ENCODE data around the gene TCEA2.
"Not testable (repeated sequence)": the region's sequence is repeated elsewhere in the genome, so short reads cannot be mapped to it uniquely, and the experiment has no call there.

TCEA2 gene

GRCh38 chr20:64111841-64112641 lies 49.0 kb downstream of the TCEA2 start:
- no peak for FAIRE-seq

GRCh38 chr20:64112691-64113443 lies 49.9 kb downstream of the TCEA2 start:
- FAIRE-seq: no peak

DNA sequence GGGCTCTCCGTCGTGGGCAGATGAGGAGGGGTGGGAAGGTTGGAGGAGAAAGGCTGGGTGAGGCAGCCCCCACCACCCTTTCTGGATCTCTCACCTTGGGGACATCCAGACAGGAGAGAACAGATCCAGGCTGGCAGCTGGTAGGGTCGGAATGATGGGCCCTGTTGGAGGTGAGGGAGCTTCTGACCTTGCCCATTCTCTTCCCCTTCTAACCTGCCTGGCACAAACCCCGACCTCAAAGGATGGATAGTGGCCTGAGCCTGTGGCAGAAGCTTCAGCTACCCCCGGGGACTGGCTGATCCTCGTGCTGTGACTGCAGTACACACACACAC lies 50.4 kb downstream of the TCEA2 start:
- FAIRE-seq: no peak

DNA sequence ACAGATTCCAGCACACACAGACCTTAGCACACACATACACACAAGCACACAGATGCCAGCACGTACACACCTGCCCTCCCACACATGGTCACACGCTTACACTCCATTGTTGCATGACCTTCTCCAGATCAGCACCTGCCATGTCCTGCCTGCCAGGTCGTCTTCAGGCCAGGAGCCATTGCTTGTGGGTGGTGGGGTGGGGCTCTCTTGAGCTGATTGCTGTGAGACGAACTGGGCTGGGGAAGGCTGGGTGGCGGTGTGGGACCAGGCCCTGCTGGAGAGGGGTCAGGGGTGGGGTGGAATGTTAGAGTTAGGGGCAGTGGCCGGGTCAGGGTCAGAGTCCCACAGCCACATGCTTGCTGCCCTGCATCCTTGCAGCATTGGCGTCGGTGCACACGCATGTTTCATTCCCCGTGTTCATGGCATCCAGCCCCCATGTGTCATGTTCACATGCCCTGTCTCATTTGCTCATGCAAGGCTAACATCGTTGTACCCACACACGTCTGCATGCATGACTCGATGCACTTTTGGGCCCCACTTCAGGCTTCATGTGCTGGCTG lies 50.9 kb downstream of the TCEA2 start:
- FAIRE-seq: no peak

- no peak for FAIRE-seq
Measured at GRCh38 chr20:64114356-64114971, 51.5 kb downstream of the TCEA2 start.

DNA sequence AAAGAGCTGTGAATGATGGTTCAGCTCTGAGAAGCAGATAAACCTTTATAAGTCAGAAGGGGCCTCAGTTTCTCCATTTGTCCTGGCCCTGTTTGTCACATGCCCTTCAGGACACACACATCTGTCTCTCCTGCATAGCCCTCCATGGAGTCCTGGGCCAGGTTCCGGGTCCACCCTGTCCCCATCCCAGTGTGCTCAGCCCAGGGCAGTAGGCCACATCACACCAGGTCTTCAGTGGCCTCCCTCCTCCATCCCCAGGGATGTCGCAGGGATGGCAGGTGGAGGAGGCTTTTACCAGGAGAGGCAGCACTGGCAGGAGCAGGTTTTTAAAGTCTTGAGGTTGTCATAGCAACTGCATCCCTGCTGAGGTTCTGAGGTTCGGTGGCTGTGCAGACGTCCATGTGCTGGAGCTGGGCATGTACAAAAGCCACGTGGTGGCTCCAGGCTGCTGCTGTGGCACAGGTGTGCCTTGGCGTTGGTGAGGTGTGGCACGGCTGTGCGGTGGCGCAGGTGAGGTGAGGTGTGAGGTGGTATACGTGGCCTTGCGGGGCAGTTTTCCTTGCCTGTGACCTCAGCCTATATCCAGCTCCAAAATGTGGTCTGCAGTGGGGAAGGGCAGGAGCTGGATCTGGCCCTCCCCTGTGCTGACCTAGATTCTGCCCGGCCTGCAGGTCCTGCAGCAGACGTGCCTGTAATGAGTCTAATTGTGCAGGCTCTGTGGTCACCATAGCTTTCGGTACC lies 52.3 kb downstream of the TCEA2 start:
- no peak for FAIRE-seq

- FAIRE-seq: no peak
Measured at GRCh38 chr20:64116016-64116415, 53.0 kb downstream of the TCEA2 start.

GRCh38 chr20:64116541-64117431 lies 53.8 kb downstream of the TCEA2 start:
- FAIRE-seq: no peak

DNA sequence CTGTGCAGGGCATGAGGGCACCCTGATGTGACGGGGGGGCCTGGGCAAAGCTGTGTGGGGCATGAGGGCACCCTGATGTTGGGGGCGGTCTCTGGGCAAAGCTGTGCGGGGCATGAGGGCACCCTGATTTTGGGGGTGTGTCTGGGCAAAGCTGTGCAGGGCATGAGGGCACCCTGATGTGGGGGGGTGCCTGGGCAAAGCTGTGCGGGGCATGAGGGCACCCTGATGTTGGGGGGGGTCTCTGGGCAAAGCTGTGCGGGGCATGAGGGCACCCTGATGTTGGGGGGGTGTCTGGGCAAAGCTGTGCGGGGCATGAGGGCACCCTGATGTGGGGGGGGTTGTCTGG lies 54.4 kb downstream of the TCEA2 start:
- FAIRE-seq: not testable (repeated sequence)

GRCh38 chr20:64119301-64119680 lies 56.3 kb downstream of the TCEA2 start:
- FAIRE-seq: no peak

- no peak for FAIRE-seq
Measured at GRCh38 chr20:64119681-64120341, 56.8 kb downstream of the TCEA2 start.

DNA sequence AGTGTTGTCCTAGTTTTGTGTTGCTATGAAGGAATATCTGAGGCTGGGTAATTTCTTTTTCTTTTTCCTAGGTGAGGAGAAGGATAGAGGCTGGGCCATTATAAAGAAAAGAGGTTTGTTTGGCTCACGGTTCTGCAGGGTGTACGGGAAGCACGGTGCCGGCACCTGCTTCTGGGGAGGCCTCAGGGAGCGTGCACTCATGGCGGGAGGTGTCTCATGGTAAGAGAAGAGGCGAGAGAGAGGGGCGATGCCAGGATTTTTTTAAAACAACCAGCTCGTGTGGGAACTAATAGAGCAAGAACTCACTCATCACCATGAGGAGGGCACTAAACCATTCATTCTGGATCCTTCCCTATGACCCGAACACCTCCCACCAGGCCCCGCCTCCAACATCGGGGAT lies 58.6 kb downstream of the TCEA2 start:
- FAIRE-seq: no peak

All from endometrium (tissue), 2 donors.